SIG-M5 treated with dmso at 0.1 percent for 504 hours (cell line): Measurements from ENCODE around the gene CASQ1.

Experiments used
- DNase-seq: peaks from one replicate; lab custom pipeline; 2025; ENCODE audit not compliant: unreplicated experiment; lab: John Stamatoyannopoulos, UW

The CASQ1 gene

GRCh38 chr1:160168016-160168415 is 22.4 kb upstream of the CASQ1 start:
- DNase-seq = no peak

GRCh38 chr1:160168609-160169369 is 21.6 kb upstream of the CASQ1 start:
- no peak for DNase-seq

- peak; percentile 36 for DNase-seq
These were observed 20.6 kb upstream of the CASQ1 start for GRCh38 chr1:160169553-160170399.

GRCh38 chr1:160171354-160171753 is 19.0 kb upstream of the CASQ1 start:
- DNase-seq = no peak

GRCh38 chr1:160171980-160172379 is 18.4 kb upstream of the CASQ1 start:
- DNase-seq = no peak

- DNase-seq = no peak
These were observed 13.1 kb upstream of the CASQ1 start for GRCh38 chr1:160177231-160177630.

- DNase-seq = no peak
These were observed 12.7 kb upstream of the CASQ1 start for GRCh38 chr1:160177667-160178066.

GRCh38 chr1:160178731-160179130 is 11.6 kb upstream of the CASQ1 start:
- DNase-seq = no peak

- DNase-seq = no peak
These were observed 11.0 kb upstream of the CASQ1 start for GRCh38 chr1:160179336-160179735.

- no peak for DNase-seq
These were observed 4.1 kb upstream of the CASQ1 start for GRCh38 chr1:160186246-160186645.

- DNase-seq = no peak
These were observed 3.6 kb upstream of the CASQ1 start for GRCh38 chr1:160186729-160187128.

GRCh38 chr1:160187407-160187806 is 3.0 kb upstream of the CASQ1 start:
- no peak for DNase-seq

- no peak for DNase-seq
These were observed 2.0 kb upstream of the CASQ1 start for GRCh38 chr1:160188341-160188740.

GRCh38 chr1:160191756-160192155 is 1.4 kb downstream of the CASQ1 start:
- DNase-seq = no peak

GRCh38 chr1:160192234-160192633 is 1.9 kb downstream of the CASQ1 start:
- no peak for DNase-seq

- DNase-seq = peak; percentile 71
These were observed 2.9 kb downstream of the CASQ1 start for GRCh38 chr1:160193091-160193819.

GRCh38 chr1:160193832-160194736 is 3.7 kb downstream of the CASQ1 start:
- no peak for DNase-seq

GRCh38 chr1:160194737-160195059 is 4.3 kb downstream of the CASQ1 start:
- DNase-seq = no peak

GRCh38 chr1:160196143-160196542 is 5.8 kb downstream of the CASQ1 start:
- DNase-seq = no peak

- DNase-seq = no peak
These were observed 6.9 kb downstream of the CASQ1 start for GRCh38 chr1:160197231-160197630.

- DNase-seq = peak; percentile 21
These were observed 10.4 kb downstream of the CASQ1 start for GRCh38 chr1:160200786-160201185.
